Suprapubic skin (tissue), 3 donors: Measurements from ENCODE around the gene JPH3.

ENCODE experiments used
- POLR2A ChIP-seq, 2 donors: fragments of 450-650 bp; IDR thresholded peaks; one replicate each; pipeline ENCODE4 v1.6.1; 2017; ENCODE audit warnings: antibody characterized with exemption in 2 of 2, mild to moderate bottlenecking in 2 of 2, moderate library complexity in 2 of 2
- TF ChIP-seq, protein P1 (sequence below), 2 donors: fragments of 200-600 bp in 1 of 2; fragments of 450-650 bp in 1 of 2; sonication (generic) in 1 of 2; IDR thresholded peaks; one replicate each; pipeline ENCODE4 v1.5.1; 2016 to 2019; ENCODE audit warnings: antibody characterized with exemption in 2 of 2, mild to moderate bottlenecking in 1 of 2, moderate library complexity in 1 of 2

GRCh38 chr16:87598431-87598830, 3.9 kb upstream of the JPH3 start:
- TF ChIP-seq, protein P1, sequence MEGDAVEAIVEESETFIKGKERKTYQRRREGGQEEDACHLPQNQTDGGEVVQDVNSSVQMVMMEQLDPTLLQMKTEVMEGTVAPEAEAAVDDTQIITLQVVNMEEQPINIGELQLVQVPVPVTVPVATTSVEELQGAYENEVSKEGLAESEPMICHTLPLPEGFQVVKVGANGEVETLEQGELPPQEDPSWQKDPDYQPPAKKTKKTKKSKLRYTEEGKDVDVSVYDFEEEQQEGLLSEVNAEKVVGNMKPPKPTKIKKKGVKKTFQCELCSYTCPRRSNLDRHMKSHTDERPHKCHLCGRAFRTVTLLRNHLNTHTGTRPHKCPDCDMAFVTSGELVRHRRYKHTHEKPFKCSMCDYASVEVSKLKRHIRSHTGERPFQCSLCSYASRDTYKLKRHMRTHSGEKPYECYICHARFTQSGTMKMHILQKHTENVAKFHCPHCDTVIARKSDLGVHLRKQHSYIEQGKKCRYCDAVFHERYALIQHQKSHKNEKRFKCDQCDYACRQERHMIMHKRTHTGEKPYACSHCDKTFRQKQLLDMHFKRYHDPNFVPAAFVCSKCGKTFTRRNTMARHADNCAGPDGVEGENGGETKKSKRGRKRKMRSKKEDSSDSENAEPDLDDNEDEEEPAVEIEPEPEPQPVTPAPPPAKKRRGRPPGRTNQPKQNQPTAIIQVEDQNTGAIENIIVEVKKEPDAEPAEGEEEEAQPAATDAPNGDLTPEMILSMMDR (IDR thresholded peaks at IDR 0.05): no peak
- TF ChIP-seq POLR2A (IDR thresholded peaks at IDR 0.05): no peak
